HK-2 (cell line): Measurements from ENCODE around the gene SNRPD2.
"Not testable (repeated sequence)": the region's sequence is repeated elsewhere in the genome, so short reads cannot be mapped to it uniquely, and the experiment has no call there.

Source experiments
- DNase-seq: peaks from one replicate; pipeline ENCODE4 v3.0.0-alpha.2; 2018; ENCODE audit not compliant: unreplicated experiment

The SNRPD2 gene

DNA sequence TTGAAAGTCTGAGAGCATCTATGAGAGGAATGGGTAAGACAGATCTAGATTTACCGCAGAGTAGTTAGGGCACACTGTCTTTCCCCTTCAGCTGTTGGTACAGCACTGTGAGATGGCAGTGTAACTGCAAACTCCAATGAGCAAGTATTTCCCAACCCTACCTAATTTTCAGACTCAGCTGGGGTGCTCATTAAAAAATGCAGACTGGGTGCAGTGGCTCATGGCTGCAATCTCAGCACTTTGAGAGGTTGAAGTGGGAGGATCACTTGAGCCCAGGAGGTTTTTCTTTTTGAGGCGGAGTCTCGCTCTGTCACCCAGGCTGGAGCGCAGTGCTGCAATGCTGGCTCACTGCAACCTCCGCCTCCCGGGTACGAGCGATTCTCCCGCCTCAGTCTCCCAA is 13.4 kb upstream of the SNRPD2 start:
- no peak for DNase-seq

- DNase-seq: no peak
These were observed 9.9 kb upstream of the SNRPD2 start for GRCh38 chr19:45701676-45702075.

DNA sequence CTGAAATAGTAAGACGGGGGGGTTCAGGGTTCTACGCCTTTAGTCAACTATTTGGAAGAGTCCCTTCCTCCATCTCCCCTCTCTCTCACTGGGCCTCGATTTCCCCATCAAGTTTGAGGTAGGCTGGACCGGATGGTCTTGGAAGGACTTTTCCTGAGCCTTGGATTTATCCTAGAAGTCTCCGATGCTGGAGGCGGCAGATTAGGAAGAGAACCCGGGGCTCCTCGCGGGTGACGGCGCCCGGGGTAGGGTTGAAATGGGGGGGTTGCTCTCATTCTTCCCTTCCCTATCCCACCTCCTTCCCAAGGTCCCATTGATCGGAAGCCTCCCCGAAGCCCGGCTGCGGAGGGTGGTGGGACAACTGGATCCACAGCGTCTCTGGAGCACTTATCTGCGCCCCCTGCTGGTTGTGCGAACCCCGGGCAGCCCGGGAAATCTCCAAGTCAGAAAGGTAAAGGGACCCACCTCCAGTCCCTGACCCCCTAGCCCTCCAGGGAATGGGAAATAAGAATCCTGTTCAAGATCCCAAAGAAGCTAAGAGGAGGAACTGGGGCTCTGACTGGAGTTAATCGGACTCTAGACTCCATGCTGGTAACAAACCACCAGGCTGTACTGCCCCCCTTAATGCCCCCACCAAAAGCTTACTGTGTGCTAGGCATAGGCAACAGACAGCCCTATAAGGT is 1.5 kb upstream of the SNRPD2 start:
- DNase-seq: peak; percentile 82

DNA sequence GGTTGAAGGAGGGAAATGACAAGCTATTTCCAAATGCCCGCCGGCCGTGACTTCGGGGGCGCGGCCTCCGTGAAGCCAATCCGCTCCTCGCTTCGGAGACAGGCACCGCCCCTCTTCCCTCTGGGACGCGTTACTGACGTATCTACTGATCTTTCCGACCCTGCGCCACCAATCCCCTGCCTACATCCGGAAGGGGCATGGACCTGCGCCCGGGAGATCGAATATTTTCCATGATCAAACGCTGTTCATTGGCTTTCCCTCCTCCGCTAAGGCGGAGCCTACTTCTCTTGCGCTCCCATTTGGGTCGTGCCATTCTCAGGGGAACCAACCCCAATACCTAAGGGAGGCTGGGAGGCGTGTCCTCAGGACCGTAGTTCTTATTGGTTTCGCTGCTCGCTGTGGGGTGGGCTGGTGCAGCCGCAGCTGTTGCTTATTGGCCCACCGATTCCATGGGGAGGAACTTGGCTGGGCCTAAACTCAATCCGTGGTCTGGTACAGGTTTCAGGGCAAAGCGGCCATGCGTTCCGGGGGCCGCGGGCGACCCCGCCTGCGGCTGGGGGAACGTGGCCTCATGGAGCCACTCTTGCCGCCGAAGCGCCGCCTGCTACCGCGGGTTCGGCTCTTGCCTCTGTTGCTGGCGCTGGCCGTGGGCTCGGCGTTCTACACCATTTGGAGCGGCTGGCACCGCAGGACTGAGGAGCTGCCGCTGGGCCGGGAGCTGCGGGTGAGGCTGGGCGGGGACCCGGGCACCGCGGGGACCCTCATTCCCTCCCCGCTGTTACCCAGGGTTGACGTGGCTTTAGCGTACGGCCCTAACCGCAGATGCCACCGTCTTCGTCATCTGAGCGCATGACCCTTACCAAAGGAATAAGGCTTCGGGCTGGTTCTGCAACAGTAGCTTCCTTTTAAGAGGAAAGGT is 693 bp upstream of the SNRPD2 start, which contains the start of gene QPCTL:
QPCTL (plus strand) TSS at position 480 of the 919 bp plus-strand sequence; CDS start at position 518, 38 bp downstream.
- peak; percentile 97 for DNase-seq

DNA sequence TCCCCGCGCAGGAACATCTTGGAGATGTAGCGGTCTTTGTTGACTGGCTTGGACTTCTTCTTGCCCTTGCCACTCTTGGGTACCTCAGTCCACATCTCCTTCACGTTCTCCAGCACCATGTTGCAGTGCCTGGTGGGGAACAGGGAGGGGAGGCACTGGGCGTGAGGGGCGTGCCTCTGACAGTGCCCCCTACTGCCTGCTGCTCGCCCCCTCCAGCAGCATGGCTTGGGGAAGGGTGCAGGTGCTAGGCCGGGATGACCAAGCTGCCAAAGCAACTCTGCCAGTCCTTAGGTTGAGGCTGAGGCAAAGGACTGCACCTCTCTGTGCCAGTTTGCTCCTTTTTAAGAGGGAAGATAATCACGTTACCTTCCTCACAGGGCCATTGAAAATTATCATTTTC is 4.2 kb downstream of the SNRPD2 start:
- no peak for DNase-seq

GRCh38 chr19:45685045-45685444 is 6.7 kb downstream of the SNRPD2 start:
- not testable (repeated sequence) for DNase-seq

DNA sequence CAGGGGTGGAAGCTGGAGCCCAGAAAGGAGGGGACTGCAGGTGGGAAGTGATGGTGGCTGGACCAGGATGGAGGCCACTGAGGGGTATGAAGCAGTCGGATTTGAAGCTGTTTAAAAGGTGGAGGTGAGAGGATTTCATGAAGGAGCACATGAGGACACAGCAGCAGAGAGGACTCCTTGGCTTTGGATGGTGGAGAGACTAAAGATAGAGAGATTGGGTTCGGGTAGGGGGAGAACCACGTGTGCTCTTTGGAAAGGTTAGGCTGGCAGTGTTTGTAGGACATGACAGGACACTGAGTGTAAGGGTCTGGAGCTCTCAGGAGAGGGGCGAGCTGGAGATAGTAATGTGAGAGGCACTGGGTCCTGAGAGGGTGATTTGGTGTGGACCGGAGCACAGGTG is 8.8 kb downstream of the SNRPD2 start:
- DNase-seq: no peak

DNA sequence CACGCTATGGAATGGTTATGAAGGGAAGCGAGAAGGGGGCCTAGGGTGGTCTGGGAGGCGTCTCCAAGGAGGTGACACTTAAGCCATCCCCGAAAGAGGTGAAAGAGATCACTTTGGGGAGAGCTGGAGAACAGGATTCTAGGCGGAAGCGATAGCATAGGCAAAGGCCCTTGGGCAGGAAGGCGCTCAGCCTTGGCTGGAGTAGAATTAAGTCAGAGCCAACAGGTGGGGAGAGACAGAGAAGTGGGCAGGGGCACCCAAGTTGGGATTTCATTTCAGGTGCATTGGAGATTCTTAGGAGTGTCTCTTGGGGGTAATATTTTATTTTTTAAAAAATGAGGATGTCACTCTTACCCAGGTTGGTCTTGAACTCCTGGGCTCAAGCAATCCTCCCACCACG is 9.6 kb downstream of the SNRPD2 start:
- no peak for DNase-seq

- peak; percentile 93 for DNase-seq
These were observed 10.2 kb downstream of the SNRPD2 start for GRCh38 chr19:45681391-45682015.

GRCh38 chr19:45677351-45678230 is 14.2 kb downstream of the SNRPD2 start:
- DNase-seq: no peak

DNA sequence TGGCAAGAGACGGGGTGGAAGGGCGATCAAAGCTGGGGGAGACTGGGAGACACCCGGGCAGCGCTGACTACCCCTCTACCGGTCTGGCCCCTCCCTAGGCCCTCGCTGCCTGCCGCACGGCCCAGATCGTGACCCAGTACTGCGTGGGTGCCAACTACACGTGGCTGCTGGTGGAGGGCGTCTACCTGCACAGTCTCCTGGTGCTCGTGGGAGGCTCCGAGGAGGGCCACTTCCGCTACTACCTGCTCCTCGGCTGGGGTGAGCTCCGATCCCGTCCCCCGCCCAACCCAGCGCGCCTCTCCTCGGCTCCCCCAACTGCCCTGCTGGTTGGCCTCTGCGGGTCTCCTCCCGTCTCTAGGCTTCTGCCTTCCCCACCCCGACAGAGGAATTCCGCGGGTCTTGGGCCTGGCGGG is 14.9 kb downstream of the SNRPD2 start:
- no peak for DNase-seq

DNA sequence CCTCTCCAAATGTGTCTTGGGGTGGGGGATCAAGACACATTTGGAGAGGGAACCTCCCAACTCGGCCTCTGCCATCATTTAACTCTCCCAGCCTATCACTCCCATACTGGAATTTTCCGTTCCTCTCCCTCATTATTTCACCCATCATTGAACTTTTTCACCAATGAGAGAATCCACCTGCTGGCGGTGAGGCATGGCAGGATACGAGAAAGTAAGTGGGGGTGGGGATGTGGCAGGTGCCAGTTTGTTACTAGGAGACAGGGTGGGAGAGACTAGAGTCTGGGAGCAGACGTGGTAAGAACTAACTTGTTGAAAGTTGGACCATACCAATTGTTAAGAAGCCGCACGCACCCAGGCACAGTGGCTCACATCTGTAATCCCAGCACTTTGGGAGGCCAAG is 16.8 kb downstream of the SNRPD2 start:
- no peak for DNase-seq

DNA sequence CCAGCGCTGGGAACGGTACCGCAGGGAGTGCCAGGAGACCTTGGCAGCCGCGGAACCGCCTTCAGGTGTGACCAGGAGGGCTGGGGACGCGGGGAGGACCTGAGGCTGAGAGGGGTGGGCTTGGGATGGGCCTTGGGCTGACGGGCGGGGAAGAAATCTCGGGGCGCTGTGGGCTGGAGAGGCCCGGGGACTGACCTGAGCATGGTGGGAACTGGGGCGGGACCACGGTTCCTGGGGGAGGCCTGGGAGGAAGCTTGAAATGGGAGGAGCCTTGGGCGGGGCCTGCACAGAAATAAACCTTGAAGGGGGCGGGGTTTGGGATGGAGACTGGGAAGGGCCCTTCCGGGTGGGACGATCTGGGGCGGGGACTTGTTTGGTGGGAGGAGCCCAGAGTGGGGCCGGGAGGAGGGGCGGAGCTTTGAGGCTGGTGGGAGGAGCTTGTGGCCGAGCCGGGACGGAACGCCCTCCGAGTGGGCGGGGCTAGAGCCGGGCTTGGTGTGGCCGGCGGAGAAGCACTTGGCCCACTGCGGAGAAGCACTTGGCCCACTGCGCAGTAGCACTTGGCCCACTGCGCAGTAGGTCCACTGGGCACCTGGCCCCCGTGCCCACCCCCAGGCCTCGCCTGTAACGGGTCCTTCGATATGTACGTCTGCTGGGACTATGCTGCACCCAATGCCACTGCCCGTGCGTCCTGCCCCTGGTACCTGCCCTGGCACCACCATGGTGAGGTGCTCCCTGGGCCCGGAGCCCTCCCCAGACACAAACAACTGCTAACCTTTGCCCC is 20.9 kb downstream of the SNRPD2 start:
- DNase-seq: no peak

GRCh38 chr19:45668342-45668871 is 23.3 kb downstream of the SNRPD2 start:
- DNase-seq: no peak

- peak; percentile 57 for DNase-seq
These were observed 24.0 kb downstream of the SNRPD2 start, which contains the start of gene GIPR for GRCh38 chr19:45667620-45668341. GIPR (plus strand) TSS chr19:45668221; CDS start chr19:45669521, 1,300 bp downstream.

DNA sequence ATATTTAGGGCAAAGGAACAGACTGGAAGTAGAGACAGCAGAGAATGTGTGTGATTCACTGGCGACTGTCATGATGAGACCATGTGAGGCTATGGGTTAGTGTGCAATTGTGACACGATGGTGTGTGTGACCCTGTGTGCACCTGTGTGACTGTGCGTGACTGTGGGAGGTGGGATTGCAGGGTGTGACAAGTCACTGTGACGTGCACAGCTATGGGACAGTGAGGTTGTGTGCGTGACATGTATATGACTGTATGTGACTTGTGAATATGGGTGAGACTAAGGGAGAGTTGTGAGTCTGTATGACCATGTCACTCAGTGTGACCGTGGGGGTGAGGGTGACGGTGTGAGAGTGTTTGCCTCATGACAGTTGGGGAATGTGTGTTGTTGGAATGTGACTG is 27.2 kb downstream of the SNRPD2 start:
- DNase-seq: no peak

DNA sequence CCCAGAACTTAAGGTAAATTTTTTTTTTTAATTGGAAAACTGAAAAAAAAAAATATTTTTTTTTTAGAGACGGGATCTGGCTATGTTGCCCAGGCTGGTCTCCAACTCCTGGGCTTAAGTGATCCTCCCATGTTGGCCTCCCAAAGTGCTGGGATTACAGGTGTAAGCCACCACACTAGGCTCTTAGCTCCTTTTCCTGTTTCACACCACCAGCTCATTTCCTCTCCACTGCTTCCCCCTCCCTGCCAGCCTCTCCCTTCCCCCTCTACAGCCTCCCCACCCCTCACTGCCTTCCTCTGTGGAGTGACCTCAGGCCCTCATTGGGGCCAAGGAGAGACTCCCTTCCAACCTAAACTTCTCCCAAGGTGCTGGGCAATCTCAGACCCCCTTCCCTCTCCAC is 28.0 kb downstream of the SNRPD2 start:
- no peak for DNase-seq

DNA sequence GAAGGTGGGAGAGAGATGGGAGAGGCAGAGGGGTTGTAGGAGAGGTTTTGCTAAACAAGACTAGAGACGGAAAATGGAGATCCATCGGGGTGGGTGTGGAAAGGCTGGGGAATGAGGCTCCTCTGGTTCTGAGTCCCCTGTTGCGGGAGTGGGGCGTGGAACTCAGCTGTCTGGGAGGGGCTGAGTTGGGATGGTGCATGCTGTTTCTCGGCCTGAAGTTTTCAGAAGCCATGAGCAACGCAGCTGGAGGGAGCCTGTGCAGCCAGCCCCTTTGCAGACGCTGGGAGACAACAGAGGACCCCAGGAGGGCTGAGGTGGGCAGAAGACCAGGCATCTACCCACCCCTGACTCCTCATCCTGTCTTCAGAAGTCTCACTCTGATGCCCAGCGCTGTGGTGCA is 31.1 kb downstream of the SNRPD2 start:
- DNase-seq: no peak

- DNase-seq: no peak
These were observed 32.5 kb downstream of the SNRPD2 start for GRCh38 chr19:45659096-45659729.
